Body of pancreas (tissue), 4 donors: ENCODE data around the gene FLYWCH1.

Source experiments
- CTCF ChIP-seq, 7 experiments: fragments of 450-650 bp in 4 of 7; fragments of 200-600 bp in 3 of 7; sonication (generic) in 3 of 7; IDR thresholded peaks; one replicate each; pipeline ENCODE4 v1.5.1; 2016 to 2019; ENCODE audit warnings: antibody characterized with exemption in 7 of 7
- POLR2A ChIP-seq, 3 donors: fragments of 450-650 bp; IDR thresholded peaks; one replicate each; pipeline ENCODE4 v1.6.1; 2016; ENCODE audit warnings: antibody characterized with exemption in 3 of 3, mild to moderate bottlenecking in 2 of 3

- TF ChIP-seq CTCF (IDR thresholded peaks at IDR 0.05) (no peak), POLR2A (IDR thresholded peaks at IDR 0.05) (no peak)
These were observed 69.6 kb downstream of the FLYWCH1 start for GRCh38 chr16:2981177-2981898.
